Ishikawa (cell line): ENCODE measurements around the gene IL10RA.

ENCODE experiments used
- CEBPB ChIP-seq: IDR thresholded peaks from 2 replicates; pipeline ENCODE4 v1.6.1; 2012
- CREB1 ChIP-seq: IDR thresholded peaks from 2 replicates; pipeline ENCODE4 v1.6.1; 2012; ENCODE audit warnings: low read depth
- EGR1 ChIP-seq: IDR thresholded peaks from 2 replicates; pipeline ENCODE4 v1.6.1; 2012
- EP300 ChIP-seq: IDR thresholded peaks from 2 replicates; pipeline ENCODE4 v1.6.1; 2012; ENCODE audit warnings: borderline replicate concordance
- MAX ChIP-seq: IDR thresholded peaks from 2 replicates; pipeline ENCODE4 v1.6.1; 2012
- RAD21 ChIP-seq: IDR thresholded peaks from 2 replicates; pipeline ENCODE4 v1.6.1; 2012; ENCODE audit warnings: low read depth
- REST ChIP-seq: IDR thresholded peaks from 2 replicates; pipeline ENCODE4 v1.6.1; 2012; ENCODE audit warnings: low read depth, mild to moderate bottlenecking
- TAF1 ChIP-seq: IDR thresholded peaks from 2 replicates; pipeline ENCODE4 v1.6.1; 2012; ENCODE audit warnings: low read depth, mild to moderate bottlenecking
- TEAD4 ChIP-seq: IDR thresholded peaks from 2 replicates; pipeline ENCODE4 v1.6.1; 2012
- YY1 ChIP-seq: IDR thresholded peaks from 2 replicates; pipeline ENCODE4 v1.6.1; 2012; ENCODE audit warnings: low read depth

GRCh38 chr11:118010738-118011461 is 24.7 kb downstream of the IL10RA start:
- TF ChIP-seq TAF1 = no peak
- no peak for TF ChIP-seq EGR1
- no peak for TF ChIP-seq CEBPB
- no peak for TF ChIP-seq MAX
- no peak for TF ChIP-seq RAD21
- no peak for TF ChIP-seq TEAD4
- TF ChIP-seq CREB1 = no peak
- no peak for TF ChIP-seq EP300
- no peak for TF ChIP-seq YY1
- TF ChIP-seq REST = no peak
